Measurements from ENCODE around the gene TMEM222.
"Not testable (repeated sequence)": the region's sequence is repeated elsewhere in the genome, so short reads cannot be mapped to it uniquely, and the experiment has no call there.

Gene TMEM222, protein sequence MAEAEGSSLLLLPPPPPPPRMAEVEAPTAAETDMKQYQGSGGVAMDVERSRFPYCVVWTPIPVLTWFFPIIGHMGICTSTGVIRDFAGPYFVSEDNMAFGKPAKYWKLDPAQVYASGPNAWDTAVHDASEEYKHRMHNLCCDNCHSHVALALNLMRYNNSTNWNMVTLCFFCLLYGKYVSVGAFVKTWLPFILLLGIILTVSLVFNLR

DNA sequence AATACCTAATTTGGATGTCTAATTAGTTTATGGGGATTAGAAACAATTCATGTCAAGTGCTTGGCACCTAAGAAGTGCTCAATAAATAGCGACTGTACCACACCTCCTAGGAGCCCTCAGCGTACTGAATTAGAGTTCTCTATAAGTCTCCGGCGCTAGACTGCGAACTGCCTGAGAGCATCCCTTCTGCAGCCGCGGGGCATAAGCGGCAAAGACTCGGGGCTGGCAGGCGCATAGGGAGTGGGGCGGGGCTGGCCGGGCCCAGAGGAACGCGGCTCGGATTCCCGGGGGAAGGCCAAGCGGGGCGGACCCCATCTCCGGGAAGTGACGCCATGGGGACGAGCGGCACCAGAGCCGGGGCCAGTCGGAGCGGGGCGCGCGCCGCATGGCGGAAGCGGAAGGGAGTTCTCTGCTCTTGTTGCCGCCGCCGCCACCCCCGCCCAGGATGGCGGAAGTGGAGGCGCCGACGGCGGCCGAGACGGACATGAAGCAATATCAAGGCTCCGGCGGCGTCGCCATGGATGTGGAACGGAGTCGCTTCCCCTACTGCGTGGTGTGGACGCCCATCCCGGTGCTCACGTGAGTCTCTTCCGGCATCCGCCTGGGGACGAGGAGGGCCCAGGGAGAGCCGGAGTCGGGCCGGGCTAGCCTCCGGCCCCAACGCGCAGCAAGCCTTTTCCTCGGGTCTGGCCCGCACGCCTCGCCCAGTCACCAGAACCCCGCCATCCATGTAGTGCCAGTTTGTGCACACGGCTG is at the start of gene TMEM222:
TMEM222 (plus strand) TSS at position 351 of the 756 bp plus-strand sequence; CDS start at position 386, 35 bp downstream.
- DNase-seq (ENCODE audit: low read depth, low spot score), result peak; percentile 98

DNA sequence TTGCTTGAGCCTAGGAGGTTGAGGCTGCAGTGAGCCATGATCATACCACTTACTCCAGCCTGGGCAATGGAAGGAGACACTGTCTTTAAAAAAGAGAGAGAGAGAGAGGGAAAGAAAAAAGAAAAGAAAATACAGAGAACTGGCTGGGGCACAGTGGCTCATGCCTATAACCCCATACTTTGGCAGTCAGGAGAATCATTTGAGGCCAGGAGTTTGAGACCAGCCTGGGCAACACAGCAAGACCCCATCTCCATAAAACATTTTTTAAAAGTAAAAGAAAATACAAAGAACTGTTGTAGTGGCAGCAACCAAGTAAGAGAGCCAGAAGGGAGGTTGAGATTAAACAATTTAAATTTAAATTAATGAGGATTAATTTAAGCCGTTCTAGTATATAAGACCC is 47.8 kb upstream of the TMEM222 start:
- DNase-seq (ENCODE audit: low read depth, low spot score), result no peak

DNA sequence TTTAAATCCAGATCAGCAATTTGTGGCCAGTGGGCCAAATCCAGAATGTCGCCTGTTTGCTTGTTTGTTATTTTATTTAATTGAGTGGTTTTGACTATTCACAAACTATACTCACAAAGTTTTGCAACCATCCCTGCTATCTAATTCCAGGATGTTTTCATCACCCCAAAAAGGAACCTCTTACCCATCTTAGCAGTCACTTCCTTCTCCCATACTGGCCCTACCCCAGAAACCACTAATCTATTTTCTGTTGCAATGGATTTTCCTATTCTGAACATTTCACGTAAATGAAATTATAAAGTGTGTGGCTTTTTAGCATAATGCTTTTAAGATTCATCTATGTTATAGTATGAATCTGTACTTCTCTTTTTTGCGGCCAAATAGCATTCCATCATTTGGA is 46.3 kb upstream of the TMEM222 start:
- no peak for DNase-seq (ENCODE audit: low read depth, low spot score)

DNA sequence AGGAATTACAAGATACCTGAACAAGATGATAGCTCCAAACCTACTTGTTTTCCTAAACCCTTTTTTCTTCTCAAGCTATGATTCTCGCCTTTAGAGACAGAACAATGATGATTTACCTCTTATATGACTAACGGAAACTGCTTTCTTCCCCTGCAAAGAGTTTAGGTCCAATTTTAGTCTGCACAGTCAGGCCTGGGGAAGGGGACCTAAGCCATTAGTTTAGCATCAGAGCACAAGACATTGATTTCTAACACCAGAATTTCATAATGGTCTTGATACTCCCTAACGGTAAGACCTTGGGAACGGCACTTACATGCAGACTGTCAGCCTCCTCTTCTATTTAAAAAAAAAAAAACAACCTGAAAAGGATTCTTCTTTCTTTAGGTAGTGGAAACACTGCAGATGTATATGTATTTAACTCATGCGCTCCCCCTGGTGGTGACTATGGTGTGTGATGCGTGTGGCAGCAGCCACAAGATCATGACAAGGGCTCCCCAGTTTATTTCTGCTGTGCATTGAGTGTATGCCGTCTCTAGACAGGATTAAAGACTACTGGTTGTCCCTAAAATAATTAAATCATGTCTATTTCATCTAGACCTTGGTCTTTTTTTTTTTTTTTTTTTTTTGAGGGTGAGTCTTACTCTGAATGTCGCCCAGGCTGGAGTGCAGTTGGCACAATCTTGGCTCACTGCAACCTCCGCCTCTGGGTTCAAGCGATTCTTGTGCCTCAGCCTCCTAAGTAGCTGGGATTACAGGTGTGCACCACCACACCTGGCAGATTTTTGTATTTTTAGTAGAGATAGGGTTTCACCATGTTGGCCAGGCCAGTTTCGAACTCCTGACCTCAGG is 37.3 kb upstream of the TMEM222 start:
- DNase-seq (ENCODE audit: low read depth, low spot score), result peak; percentile 66

DNA sequence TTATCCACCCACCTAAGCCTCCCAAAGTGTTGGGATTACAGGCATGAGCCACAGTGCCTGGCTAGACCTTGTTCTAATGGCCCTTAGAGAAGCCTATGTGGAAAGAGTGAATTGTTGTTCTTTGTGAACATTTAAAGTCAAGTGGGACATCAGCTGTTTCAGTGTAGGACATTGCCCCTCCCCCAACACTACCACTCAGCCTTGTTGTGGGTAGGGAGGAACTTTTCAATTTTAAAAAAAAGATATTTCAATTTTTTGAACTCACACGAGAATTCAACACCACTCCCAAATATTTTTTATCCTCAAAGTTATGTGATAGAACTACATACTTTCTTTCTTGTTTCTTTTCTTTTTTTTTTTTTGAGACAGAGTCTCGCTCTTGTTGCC is 36.7 kb upstream of the TMEM222 start:
- DNase-seq (ENCODE audit: low read depth, low spot score), result no peak

DNA sequence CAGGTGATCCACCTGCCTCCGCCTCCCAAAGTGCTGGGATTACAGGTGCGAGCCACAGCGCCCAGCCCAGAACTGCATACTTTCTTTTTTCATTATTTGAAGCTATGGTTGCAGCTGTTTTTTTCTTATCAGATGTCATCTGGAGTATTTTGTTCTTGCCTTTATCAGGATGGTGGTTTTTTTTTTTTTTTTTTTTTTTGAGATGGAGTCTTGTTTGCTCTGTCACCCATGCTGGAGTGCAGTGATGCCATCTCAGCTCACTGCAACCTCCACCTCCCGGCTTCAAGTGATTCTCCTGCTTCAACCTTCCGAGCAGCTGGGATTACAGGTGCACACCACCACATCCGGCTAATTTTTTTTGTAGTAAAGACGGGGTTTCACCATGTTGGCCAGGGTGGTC is 36.1 kb upstream of the TMEM222 start:
- DNase-seq (ENCODE audit: low read depth, low spot score), result not testable (repeated sequence)

DNA sequence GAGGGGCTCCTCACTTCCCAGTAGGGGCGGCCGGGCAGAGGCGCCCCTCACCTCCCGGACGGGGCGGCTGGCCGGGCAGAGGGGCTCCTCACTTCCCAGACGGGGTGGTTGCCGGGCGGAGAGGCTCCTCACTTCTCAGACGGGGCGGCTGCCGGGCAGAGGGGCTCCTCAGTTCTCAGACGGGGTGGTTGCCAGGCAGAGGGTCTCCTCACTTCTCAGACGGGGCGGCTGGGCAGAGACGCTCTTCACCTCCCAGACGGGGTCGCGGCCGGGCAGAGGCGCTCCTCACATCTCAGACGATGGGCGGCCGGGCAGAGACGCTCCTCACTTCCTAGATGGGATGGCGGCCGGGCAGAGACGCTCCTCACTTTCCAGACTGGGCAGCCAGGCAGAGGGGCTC is 32.8 kb upstream of the TMEM222 start:
- not testable (repeated sequence) for DNase-seq (ENCODE audit: low read depth, low spot score)

DNA sequence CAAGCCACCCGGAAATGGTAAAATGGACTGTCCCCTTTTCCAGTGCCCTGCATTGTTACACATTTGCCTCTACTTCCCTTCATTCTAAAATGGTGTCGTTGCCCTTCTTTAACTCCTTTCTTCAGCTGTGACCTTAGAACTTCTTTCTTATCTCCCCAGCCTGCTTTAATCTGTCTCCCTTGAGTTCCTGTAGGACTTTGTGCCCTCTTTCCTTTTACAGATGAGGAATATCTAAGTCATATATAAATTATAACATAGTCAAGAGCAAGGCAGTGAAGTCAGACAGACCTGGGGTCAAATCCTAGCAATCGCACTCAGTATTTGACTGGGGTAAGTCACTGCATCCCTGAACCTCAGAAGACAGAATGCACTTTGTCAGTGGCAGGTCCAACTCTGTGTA is 31.4 kb upstream of the TMEM222 start:
- DNase-seq (ENCODE audit: low read depth, low spot score), result no peak

DNA sequence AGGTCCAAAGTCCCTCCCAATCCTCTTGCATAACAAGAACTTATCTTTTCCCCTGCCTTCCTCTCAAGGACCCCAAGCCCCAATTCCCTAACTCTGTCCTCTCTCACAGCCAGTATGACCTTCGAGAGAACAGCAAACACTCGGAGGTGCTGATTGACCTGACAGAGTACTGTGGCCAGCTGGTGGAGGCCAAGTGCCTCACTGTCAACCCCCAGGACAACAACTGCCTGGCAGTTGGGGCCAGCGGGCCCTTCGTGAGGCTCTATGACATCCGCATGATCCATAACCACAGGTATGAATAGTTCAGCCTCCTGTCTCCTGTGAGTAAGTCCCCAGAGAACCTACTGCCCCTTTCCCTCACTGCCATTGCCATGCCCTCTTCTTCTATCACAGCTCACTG is 29.9 kb upstream of the TMEM222 start:
- DNase-seq (ENCODE audit: low read depth, low spot score), result no peak

DNA sequence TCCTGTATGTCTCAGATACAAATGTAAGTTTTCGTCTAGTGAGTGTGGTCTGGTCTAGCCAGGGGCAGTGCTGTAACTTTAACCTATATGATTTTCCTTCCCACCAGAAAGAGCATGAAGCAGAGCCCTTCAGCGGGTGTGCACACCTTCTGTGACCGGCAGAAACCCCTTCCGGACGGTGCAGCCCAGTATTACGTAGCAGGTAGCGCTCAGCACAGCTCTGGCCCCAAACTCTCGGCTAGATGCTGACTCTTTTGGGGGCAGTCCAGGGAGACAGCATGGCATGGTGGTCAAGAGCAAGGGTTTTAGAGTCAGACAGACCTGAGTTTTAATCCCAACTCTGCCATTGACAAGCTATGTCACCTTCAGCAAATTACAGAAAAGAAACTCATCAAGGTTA is 28.0 kb upstream of the TMEM222 start:
- DNase-seq (ENCODE audit: low read depth, low spot score), result no peak

DNA sequence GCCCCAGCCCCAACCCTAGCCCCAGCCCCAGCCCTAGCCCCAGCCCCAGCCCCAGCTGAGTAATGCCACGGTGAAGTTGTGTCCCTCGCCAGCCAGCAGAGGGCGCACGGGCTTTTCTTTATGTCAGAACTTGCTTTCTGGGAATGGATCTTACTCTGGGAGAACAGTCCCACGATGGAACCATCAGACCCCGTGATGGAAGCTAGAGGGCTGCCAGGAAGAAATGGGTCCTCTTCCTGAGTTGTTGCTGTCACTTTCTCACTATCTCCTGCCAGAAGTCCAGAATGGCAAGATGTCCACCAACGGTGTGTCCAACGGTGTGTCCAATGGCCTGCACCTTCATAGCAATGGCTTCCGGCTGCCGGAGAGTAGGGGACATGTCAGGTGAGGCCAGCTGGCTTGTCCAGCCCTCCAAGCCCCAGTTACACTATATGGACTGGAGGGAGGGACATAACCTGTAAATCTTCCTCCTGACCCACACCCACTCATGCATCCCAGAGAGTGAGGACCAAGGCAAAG is 25.1 kb upstream of the TMEM222 start:
- peak; percentile 67 for DNase-seq (ENCODE audit: low read depth, low spot score)

DNA sequence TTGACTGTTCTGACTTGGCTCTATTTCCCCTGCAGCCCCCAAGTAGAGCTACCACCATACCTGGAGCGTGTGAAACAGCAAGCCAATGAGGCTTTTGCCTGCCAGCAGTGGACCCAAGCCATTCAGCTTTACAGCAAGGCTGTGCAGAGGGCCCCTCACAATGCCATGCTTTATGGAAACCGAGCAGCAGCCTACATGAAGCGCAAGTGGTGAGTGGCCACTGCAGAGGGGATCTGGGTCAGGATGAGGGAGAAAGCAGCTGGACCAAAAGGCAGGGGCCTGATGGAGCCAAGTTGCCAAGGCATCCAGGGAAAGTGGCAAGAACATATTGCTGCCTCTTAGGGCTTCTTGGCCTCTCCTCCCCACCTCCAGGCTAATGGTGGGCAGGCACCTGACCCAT is 24.1 kb upstream of the TMEM222 start:
- no peak for DNase-seq (ENCODE audit: low read depth, low spot score)

DNA sequence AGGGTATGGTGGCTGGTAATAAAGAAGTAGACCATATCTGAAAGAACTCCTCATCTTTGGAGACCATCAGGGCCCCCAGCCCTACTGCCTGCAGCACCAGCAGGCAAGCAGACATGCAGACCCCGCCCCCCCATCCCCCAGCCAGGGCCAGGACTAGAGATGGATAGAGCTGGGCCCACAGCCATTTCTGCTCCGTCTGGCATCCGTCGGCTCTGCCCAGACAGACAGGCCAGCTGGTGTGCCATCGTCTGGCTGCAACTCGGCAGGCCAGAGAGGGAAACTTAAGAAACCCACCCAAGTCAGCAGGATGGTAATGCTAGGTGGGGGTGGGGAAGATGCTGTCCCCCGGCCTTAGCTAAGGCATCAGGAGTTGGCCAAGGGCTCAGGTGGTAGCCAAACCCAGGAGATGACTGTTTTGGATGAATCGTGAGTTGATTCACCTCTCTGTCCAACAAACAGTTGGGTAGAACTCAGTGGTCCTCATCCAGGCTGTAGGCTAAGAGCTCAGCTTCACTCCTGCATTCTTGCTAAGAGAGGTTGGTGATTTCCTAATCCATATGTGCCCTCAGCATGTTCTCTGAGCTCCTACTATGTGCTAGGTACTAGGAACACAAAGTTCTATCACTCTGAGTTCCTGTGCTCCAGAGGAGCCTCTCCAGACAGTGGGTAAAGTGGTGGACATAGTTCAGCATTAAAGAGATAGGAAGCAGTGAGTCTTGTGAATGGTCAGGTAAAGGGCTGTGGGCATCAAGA is 23.2 kb upstream of the TMEM222 start:
- no peak for DNase-seq (ENCODE audit: low read depth, low spot score)

DNA sequence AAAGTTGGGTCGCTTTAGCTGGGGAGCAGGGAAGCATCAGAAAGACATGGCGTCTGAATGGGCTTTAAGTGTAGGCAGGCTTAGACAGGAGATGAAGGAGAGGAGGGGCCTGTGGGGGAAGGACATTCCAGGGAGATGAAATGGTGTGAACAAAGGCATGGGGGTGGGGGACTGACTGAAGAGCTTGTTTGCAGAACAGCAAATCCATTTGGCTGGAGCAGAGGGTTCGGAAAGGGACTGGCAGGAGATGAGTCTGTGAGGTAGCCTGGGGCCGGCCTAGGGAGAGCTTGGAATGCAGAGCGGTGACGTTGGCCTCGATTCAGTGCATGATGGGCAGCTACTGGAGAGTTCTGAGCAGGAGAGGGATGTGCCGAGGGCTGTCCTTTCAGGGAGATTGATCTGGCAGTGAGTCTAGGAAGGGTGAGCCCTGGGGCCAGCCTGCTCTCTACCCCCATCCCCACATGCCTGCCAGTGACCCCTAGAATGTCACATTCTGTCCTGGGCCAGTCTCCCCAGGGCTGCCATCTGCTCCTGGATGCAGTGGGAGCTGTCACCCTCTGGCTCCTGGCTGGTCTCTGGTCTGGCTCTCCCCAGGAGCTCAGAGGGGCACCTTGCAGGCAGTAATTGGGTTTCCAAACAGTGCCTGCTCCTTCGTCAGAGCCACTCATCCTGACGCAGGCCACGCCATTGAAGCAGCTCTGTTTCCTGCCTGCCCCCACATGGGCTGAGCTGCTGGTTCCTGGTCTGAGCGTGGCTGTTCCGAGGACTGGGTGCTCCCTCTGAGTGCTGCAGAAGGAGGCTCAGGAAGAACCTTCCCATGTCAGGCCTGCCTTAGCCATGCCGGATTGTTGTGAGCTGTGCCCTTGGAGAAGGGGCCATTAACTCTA is 22.3 kb upstream of the TMEM222 start:
- peak; percentile 99 for DNase-seq (ENCODE audit: low read depth, low spot score)

DNA sequence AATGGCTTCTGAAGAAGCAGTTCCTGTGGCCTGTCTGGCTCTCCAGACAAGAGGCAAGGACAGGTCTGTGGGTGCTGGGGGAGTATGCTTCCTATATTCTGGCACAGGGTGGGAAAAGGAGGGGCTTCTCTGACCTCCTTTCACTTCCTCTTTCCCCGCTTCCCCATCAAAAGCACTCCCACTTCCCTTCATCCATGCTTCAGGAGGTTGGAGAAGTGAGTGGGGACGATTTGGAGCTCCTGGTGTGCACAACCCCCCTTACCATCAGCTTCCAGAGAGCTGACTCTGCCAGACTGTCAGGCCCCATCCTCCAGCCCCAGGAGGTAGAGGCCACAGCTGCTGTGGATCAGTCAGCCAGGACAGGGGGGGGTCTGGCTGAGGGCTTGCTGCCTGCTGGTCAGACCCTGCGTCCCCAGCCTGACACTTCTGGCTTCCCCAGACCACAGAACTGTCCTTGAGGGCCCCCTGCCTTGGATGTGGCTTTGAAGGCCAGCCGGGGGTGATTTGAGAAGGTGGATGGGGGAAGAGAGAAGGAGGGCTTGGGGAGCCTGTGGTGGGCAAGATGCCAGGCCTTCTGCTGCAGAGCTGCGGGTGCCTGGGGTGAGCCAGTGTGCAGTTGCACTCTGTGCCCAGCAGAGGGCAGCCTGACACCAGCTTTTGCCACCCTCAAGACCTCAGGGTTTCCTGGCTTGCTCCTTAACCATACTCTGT is 21.5 kb upstream of the TMEM222 start:
- DNase-seq (ENCODE audit: low read depth, low spot score), result peak; percentile 96

DNA sequence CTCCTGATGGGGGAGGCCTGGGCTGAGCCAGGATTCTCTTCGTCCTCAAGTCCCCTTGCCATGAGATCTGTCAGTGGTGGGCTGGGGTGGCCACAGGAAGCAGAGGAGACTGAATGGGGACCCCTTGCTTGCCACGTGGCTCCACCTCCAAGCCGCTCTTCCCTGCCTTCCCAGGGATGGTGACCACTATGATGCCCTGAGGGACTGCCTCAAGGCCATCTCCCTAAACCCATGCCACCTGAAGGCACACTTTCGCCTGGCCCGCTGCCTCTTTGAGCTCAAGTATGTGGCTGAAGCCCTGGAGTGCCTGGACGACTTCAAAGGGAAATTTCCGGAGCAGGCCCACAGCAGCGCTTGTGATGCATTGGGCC is 20.9 kb upstream of the TMEM222 start:
- DNase-seq (ENCODE audit: low read depth, low spot score), result no peak

DNA sequence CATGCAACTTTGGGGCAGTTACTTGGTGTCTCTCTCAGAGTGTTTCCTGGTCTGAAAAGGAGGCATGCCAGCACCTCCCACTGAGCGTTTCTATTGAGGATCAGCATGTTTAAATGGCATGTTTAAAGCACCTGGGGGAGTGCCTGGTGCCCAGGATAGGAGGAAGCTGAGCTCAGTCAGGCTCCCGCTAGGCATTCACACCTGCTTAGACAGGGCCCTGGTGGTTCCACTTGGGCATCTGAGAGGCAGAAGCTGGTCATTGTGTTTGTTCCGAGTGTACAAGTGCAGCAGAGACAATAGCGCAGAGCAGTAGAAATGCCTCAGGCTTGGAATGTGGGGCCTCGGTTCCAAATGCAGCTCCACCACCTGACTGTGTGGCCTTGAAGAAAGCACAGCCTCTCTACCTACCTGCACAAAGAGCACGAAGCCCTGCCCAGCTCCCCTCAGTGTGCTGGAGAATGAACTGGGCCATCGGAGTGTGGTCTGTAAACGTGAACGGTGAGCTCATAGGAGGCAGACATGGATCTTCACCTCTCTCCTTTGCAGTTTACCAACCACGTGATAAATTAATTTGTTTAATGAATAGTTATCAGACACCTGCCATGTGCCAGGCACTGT is 20.3 kb upstream of the TMEM222 start:
- DNase-seq (ENCODE audit: low read depth, low spot score), result peak; percentile 45

DNA sequence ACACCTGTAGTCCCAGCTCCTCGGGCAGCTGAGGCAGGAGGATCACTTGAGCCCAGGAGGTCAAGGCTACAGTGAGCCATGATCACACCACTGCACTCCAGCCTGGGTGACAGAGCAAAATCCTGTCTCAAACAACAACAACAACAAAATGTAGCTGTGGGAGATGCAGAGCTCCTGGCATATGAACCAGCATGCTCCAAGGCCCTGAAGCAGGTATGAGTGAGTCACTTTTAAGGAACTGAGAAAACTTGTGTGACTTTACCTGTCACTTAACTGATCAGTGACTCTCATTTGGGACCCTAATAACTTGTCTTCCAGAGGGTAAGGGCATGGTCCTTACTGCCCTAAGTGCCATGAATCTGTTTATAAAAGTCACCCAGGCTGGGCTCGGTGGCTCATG is 19.4 kb upstream of the TMEM222 start:
- DNase-seq (ENCODE audit: low read depth, low spot score), result no peak

DNA sequence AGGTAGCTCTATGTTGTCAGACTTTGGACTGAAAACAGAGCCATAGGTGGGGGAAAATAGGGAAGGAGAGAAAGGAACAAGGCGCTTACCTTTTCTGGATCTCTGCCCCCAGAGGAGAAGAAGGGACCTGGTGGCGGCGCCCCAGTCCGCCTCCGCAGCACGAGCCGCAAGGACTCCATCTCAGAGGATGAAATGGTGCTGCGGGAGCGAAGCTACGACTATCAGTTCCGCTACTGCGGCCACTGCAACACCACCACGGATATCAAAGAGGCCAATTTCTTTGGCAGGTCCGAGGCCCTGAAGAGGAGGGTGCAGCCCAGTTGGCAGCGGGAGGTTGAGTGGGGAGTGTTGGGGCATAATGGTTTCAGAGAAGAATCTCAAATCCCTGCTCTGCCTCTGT is 18.5 kb upstream of the TMEM222 start:
- no peak for DNase-seq (ENCODE audit: low read depth, low spot score)

DNA sequence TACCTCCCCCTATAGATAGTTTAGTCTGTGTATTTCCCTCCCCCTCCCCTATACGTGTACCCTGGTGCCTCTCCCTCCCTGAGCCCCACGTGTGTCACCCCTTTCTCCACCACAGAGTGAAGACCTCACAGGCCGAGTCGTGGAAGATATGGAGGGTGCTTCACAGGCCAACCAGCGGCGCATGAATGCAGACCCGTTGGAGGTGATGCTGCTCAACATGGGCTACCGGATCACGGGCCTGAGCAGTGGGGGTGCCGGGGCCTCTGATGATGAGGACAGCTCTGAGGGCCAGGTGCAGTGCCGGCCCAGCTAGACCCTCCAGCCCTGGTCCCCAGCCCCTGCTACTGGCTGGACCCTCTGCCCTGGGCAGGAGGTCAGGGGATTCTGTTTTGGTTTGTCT is 15.9 kb upstream of the TMEM222 start:
- DNase-seq (ENCODE audit: low read depth, low spot score), result no peak
